Measurements from ENCODE around the gene CYTH1. TPM values are rescaled to one million over a fixed set of nuclear protein-coding genes. Genes with fewer than 3 reads are reported as not detected.

Gene CYTH1
- total and polyA plus RNA-seq, 2 experiments from 2014 or later, result 10.4 to 11.7 TPM

- in situ Hi-C loops (cut with MboI), result no loop called here
- H3K36me3 ChIP-seq (ENCODE audit: low read depth), result peaks cover 35% of the 10 kb centered on the region; the same call in 1 of the 2 replicates
- peaks cover 18% of the 10 kb centered on the region for H3F3A ChIP-seq (ENCODE audit: insufficient read depth)
Observed at GRCh38 chr17:78804777-78805176, 22.7 kb upstream of the CYTH1 start.

GRCh38 chr17:78803186-78803845 lies 21.2 kb upstream of the CYTH1 start:
- Histone ChIP-seq H3K4me2 (ENCODE audit: unreplicated experiment) (no peak overlapping the region), H3K9me3 (ENCODE audit: low read depth) (no peaks in the 10 kb centered on the region), H3F3A (ENCODE audit: insufficient read depth) (peaks cover 5% of the 10 kb centered on the region; the same call in 1 of the 2 replicates), H3K36me3 (ENCODE audit: low read depth) (peaks cover 37% of the 10 kb centered on the region; the same call in 1 of the 2 replicates), H3K4me3 (no peak overlapping the region), H3K9me2 (ENCODE audit: insufficient read depth) (no peaks in the 10 kb centered on the region), H2AFZ (no peak overlapping the region), H3K27ac (no peak overlapping the region), H3K4me1 (ENCODE audit: insufficient read depth) (0 out of 2 replicates have a peak, but pooled peaks cover 6% of the 10 kb centered on the region), H3K79me2 (ENCODE audit: insufficient read depth) (peaks cover 53% of the 10 kb centered on the region), H3K27me3 (replicated peaks; ENCODE audit: insufficient read depth) (no peaks in the 10 kb centered on the region), H4K20me1 (ENCODE audit: insufficient read depth) (no peaks in the 10 kb centered on the region), H3K9ac (no peak overlapping the region)
- DNase-seq, result no peak
- TF ChIP-seq EZH2 (IDR thresholded peaks at IDR 0.05; ENCODE audit: insufficient read depth, poor library complexity, severe bottlenecking), result no peak
- no peak for TF ChIP-seq EZH2phosphoT487 (IDR thresholded peaks at IDR 0.05; ENCODE audit: insufficient read depth, low read depth)
- in situ Hi-C loops (cut with MboI), result no loop called here
- WGBS, 2 experiments (ENCODE audit: low coverage in 1 of 2, low lambda C conversion rate in 2 of 2, missing lambda C conversion rate in 2 of 2), result 93% methylated on average over 21 of the region's 21 CpGs

More at GRCh38 chr17:78804777-78805176, 22.7 kb upstream of the CYTH1 start:
- H3K27ac ChIP-seq, result no peak overlapping the region
- no peak overlapping the region for H2AFZ ChIP-seq
- H3K4me1 ChIP-seq (ENCODE audit: insufficient read depth), result no peaks in the 10 kb centered on the region
- H3K27me3 ChIP-seq (replicated peaks; ENCODE audit: insufficient read depth), result no peaks in the 10 kb centered on the region
- 65% methylated on average over 11 of the region's 11 CpGs for WGBS, 2 experiments (ENCODE audit: low coverage in 1 of 2, low lambda C conversion rate in 2 of 2, missing lambda C conversion rate in 2 of 2)
- no peaks in the 10 kb centered on the region for H3K9me3 ChIP-seq (ENCODE audit: low read depth)
- no peak overlapping the region for H3K4me2 ChIP-seq (ENCODE audit: unreplicated experiment)
- H3K9ac ChIP-seq, result no peak overlapping the region
- H3K4me3 ChIP-seq, result no peak overlapping the region
- TF ChIP-seq EZH2 (IDR thresholded peaks at IDR 0.05; ENCODE audit: insufficient read depth, poor library complexity, severe bottlenecking) (no peak), EZH2phosphoT487 (IDR thresholded peaks at IDR 0.05; ENCODE audit: insufficient read depth, low read depth) (no peak)
- no peak for DNase-seq
- peaks cover 50% of the 10 kb centered on the region for H3K79me2 ChIP-seq (ENCODE audit: insufficient read depth)
- H4K20me1 ChIP-seq (ENCODE audit: insufficient read depth), result no peaks in the 10 kb centered on the region
- H3K9me2 ChIP-seq (ENCODE audit: insufficient read depth), result no peaks in the 10 kb centered on the region

DNA sequence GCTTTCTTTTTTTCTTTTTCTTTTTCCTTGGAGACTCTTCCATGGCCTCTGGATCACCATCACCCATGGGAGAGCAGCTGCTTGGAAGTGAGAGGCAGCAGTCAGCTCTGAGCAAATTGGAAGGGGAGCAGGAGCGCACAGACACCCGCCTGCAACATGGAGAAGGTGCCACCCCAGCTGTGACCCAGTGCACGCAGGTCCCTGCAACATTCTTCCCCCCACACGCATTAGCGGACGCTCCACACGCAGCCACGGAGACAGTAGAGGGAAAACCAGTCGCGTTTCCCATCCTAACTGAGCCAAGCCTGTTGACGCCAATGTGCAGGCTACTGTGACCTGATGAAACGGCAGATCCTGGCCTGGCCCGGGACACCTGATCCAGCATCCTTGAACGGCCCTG lies 20.4 kb upstream of the CYTH1 start:
- TF ChIP-seq EZH2phosphoT487 (IDR thresholded peaks at IDR 0.05; ENCODE audit: insufficient read depth, low read depth) (no peak), EZH2 (IDR thresholded peaks at IDR 0.05; ENCODE audit: insufficient read depth, poor library complexity, severe bottlenecking) (no peak)
- Histone ChIP-seq H3K9ac (no peak overlapping the region), H3F3A (ENCODE audit: insufficient read depth) (no peaks in the 10 kb centered on the region; the same call in 1 of the 2 replicates), H3K27me3 (replicated peaks; ENCODE audit: insufficient read depth) (no peaks in the 10 kb centered on the region), H2AFZ (no peak overlapping the region), H3K27ac (no peak overlapping the region), H3K9me3 (ENCODE audit: low read depth) (no peaks in the 10 kb centered on the region), H3K36me3 (ENCODE audit: low read depth) (peaks cover 38% of the 10 kb centered on the region; the same call in 1 of the 2 replicates), H3K9me2 (ENCODE audit: insufficient read depth) (no peaks in the 10 kb centered on the region), H3K79me2 (ENCODE audit: insufficient read depth) (peaks cover 52% of the 10 kb centered on the region), H3K4me2 (ENCODE audit: unreplicated experiment) (no peak overlapping the region), H3K4me1 (ENCODE audit: insufficient read depth) (0 out of 2 replicates have a peak, but pooled peaks cover 12% of the 10 kb centered on the region), H3K4me3 (no peak overlapping the region), H4K20me1 (ENCODE audit: insufficient read depth) (no peaks in the 10 kb centered on the region)
- DNase-seq, result no peak
- WGBS, 2 experiments (ENCODE audit: low coverage in 1 of 2, low lambda C conversion rate in 2 of 2, missing lambda C conversion rate in 2 of 2), result 97% methylated on average over 14 of the region's 14 CpGs
- in situ Hi-C loops (cut with MboI), result no loop called here

DNA sequence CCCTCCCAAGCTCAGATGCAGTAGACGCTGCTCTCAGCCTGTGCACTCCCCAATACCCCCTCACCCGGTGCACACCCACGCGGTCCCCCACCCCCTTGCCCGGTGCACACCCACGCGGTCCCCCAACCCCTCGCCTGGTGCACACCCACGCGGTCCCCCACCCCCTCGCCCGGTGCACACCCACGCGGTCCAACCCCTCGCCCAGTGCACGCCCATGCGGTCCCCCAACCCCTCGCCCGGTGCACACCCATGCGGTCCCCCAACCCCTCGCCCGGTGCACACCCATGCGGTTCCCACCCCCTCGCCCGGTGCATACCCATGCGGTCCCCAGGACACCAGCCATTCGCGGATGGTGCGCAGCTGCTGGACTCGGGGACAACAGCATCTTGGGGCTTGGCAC lies 19.9 kb upstream of the CYTH1 start:
- H3K79me2 ChIP-seq (ENCODE audit: insufficient read depth), result peaks cover 48% of the 10 kb centered on the region
- H3K9me2 ChIP-seq (ENCODE audit: insufficient read depth), result no peaks in the 10 kb centered on the region

More for the DNA sequence above, 19.9 kb upstream of the CYTH1 start:
- Histone ChIP-seq H3F3A (ENCODE audit: insufficient read depth) (no peaks in the 10 kb centered on the region; the same call in 1 of the 2 replicates), H3K9me3 (ENCODE audit: low read depth) (no peaks in the 10 kb centered on the region), H3K36me3 (ENCODE audit: low read depth) (peaks cover 38% of the 10 kb centered on the region; the same call in 1 of the 2 replicates), H3K4me2 (ENCODE audit: unreplicated experiment) (no peak overlapping the region), H3K9ac (no peak overlapping the region), H3K27ac (no peak overlapping the region), H2AFZ (no peak overlapping the region), H3K4me3 (no peak overlapping the region), H3K4me1 (ENCODE audit: insufficient read depth) (0 out of 2 replicates have a peak, but pooled peaks cover 12% of the 10 kb centered on the region), H4K20me1 (ENCODE audit: insufficient read depth) (no peaks in the 10 kb centered on the region), H3K27me3 (replicated peaks; ENCODE audit: insufficient read depth) (no peaks in the 10 kb centered on the region)
- WGBS, 2 experiments (ENCODE audit: low coverage in 1 of 2, low lambda C conversion rate in 2 of 2, missing lambda C conversion rate in 2 of 2), result 92 to 95% methylated on average over 11 to 30 of the region's 30 CpGs
- no peak for DNase-seq
- in situ Hi-C loops (cut with MboI), result no loop called here
- TF ChIP-seq EZH2 (IDR thresholded peaks at IDR 0.05; ENCODE audit: insufficient read depth, poor library complexity, severe bottlenecking), result no peak
- no peak for TF ChIP-seq EZH2phosphoT487 (IDR thresholded peaks at IDR 0.05; ENCODE audit: insufficient read depth, low read depth)

Data from GM23248 (cell line).